Activated CD4-positive, CD25-positive, alpha-beta regulatory T cell treated with anti-CD3 and anti-CD28 coated beads, Interleukin-2, amount 50 U/mL, for 24 hours (primary cell): Measurements from ENCODE around the gene BCAR1.
"Not testable (repeated sequence)": the region's sequence is repeated elsewhere in the genome, so short reads cannot be mapped to it uniquely, and the experiment has no call there.

Experiments used
- ATAC-seq, 2 donors: fragments of 150-1000 bp; cut with Tn5 transposase; one replicate each; pipeline ENCODE4 v1.10.0; 2021; ENCODE audit warnings: mild to moderate bottlenecking in 1 of 2, moderate library complexity in 1 of 2

Gene BCAR1

GRCh38 chr16:75251280-75252048 is at the start of gene BCAR1:
TSS of gene BCAR1 (minus strand) at chr16:75251624. CDS start at chr16:75251482, 142 bp downstream.
- ATAC-seq = peak; percentile 35 to 43

- no peak for ATAC-seq
Observed at GRCh38 chr16:75298267-75298666, 46.8 kb upstream of the BCAR1 start.

- no peak for ATAC-seq
Observed at GRCh38 chr16:75296606-75297005, 45.2 kb upstream of the BCAR1 start.

- no peak for ATAC-seq
Observed at GRCh38 chr16:75294773-75295459, 43.5 kb upstream of the BCAR1 start.

- no peak for ATAC-seq
Observed at GRCh38 chr16:75293772-75294171, 42.3 kb upstream of the BCAR1 start.

- ATAC-seq = no peak
Observed at GRCh38 chr16:75293173-75293572, 41.7 kb upstream of the BCAR1 start.

- no peak for ATAC-seq
Observed at GRCh38 chr16:75292691-75293090, 41.3 kb upstream of the BCAR1 start.

- no peak for ATAC-seq
Observed at GRCh38 chr16:75289189-75289588, 37.8 kb upstream of the BCAR1 start.

GRCh38 chr16:75288596-75289120 is 37.2 kb upstream of the BCAR1 start:
- peak; percentile 77 to 85 for ATAC-seq

GRCh38 chr16:75288181-75288580 is 36.8 kb upstream of the BCAR1 start:
- no peak for ATAC-seq

GRCh38 chr16:75287708-75288107 is 36.3 kb upstream of the BCAR1 start:
- ATAC-seq = no peak

- ATAC-seq = no peak
Observed at GRCh38 chr16:75286389-75286788, 35.0 kb upstream of the BCAR1 start.

- ATAC-seq = no peak
Observed at GRCh38 chr16:75282466-75283281, 31.2 kb upstream of the BCAR1 start.

- no peak for ATAC-seq
Observed at GRCh38 chr16:75281826-75282225, 30.4 kb upstream of the BCAR1 start.

GRCh38 chr16:75281009-75281408 is 29.6 kb upstream of the BCAR1 start:
- not testable (repeated sequence) for ATAC-seq

GRCh38 chr16:75280331-75280804 is 28.9 kb upstream of the BCAR1 start:
- no peak for ATAC-seq

GRCh38 chr16:75279305-75279704 is 27.9 kb upstream of the BCAR1 start:
- no peak for ATAC-seq

GRCh38 chr16:75273054-75273925 is 21.9 kb upstream of the BCAR1 start:
- ATAC-seq = no peak

- ATAC-seq = not testable (repeated sequence)
Observed at GRCh38 chr16:75272629-75273028, 21.2 kb upstream of the BCAR1 start.

- ATAC-seq = no peak
Observed at GRCh38 chr16:75272097-75272551, 20.7 kb upstream of the BCAR1 start.

- ATAC-seq = no peak
Observed at GRCh38 chr16:75271441-75272096, 20.1 kb upstream of the BCAR1 start.
